Activated T-cell treated with anti-CD3 and anti-CD28 coated beads for 4 hours (primary cell): ENCODE data around the gene ZNF746.
"Not testable (repeated sequence)": the region's sequence is repeated elsewhere in the genome, so short reads cannot be mapped to it uniquely, and the experiment has no call there.

ENCODE experiments used
- DNase-seq: peaks from one replicate; pipeline ENCODE4 v3.0.0-alpha.2; 2020

ZNF746 gene

DNA sequence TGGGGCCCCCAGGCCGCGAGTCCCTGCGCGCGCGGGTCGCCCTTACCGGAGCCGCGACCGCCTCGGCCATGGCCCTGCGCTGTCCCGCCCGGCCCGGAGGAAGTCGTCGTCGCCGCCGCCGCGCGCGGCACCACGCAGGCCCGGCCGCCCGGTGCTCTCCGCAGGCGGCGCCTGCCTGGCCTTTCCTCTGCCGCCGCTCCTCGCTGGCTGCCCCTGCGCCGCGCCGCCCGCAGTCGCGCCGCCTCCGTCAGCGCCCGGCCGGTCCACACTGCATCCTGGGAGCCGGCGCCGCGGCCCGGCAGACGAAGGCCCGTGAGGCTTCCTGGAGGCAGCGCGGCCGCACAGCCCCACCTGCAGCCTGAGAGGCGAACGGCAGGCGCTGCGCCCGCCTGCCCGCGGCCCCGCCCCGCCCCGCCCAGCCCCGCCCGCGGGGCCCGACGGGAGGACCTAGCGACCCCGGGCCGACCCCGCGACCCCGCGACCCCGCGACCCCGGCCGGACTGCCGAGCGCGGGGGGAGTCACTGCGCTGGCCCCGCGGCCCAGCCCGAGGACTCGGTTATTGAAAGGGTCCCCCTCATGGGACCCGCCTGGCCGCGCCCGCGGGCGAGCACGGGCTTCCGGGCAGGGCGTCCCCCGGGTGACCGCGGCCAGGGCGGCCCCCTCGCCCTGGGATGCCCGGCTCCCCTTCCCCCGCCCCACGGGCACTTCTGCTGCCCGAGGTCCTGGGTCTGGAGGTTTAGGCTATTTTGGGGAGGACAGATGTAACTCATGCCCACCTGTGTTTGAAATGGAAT lies at the start of gene ZNF746:
ZNF746 (minus strand) TSS at position 343 of the 795 bp plus-strand sequence; CDS start at position 70, 273 bp downstream.
- peak; percentile 63 for DNase-seq

GRCh38 chr7:149547126-149547525 lies 49.5 kb upstream of the ZNF746 start:
- no peak for DNase-seq

DNA sequence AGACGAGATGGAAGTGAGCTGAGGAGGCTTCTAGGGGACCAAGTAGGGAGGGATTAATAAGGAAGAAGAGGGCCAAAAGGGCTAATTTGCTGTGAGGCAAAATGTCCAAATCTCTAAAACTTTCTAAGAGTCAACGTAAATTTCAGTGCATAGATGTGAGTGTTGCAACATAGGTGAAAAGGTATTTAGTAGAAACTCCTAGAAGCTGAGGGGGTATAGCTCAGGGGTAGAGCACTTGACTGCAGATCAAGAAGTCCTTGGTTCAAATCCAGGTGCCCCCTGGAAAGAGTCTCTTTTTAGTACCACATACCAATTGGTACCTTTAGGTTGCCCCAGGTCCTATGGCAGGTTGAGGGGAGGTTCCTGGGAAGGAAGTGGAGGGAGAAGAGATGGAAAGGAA lies 48.7 kb upstream of the ZNF746 start:
- no peak for DNase-seq

DNA sequence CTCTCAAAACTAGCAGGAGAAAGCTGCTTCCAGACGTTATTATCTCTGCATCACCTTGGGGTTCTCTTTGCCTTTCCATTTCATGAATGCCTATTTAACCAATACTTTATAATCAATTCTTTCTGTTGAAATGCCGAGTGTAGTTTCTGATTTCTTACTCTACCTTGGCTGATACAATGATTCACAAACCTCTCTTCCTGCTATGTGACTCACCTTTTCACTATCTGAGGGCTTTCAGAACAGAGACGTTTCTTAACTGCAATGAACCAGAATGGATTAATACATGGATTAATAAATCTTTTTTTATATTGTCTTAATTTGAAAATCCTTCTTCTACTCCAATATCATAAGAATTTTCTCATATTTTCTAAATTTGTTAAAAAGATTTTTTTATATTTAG lies 46.4 kb upstream of the ZNF746 start:
- DNase-seq = no peak

DNA sequence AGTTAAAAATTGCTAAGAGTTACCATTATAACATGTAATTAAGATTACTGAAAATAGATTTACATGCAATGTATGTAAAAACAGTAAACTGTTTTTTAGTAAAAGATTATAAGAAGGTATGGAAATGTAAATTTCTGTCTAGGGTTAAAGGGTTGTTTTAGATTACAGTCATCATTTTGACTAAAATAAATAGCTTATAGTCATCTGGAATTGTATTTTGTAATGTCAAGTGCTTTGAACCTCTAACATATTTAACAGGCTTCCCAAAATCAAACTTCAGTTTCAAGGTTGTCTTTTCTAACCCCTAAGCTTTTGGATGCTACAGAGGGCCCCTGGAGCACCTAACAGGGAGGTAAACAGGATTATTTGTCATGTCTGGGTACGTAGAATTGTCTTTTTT lies 35.0 kb upstream of the ZNF746 start:
- no peak for DNase-seq

- no peak for DNase-seq
Observed at GRCh38 chr7:149529136-149529718, 31.6 kb upstream of the ZNF746 start.

DNA sequence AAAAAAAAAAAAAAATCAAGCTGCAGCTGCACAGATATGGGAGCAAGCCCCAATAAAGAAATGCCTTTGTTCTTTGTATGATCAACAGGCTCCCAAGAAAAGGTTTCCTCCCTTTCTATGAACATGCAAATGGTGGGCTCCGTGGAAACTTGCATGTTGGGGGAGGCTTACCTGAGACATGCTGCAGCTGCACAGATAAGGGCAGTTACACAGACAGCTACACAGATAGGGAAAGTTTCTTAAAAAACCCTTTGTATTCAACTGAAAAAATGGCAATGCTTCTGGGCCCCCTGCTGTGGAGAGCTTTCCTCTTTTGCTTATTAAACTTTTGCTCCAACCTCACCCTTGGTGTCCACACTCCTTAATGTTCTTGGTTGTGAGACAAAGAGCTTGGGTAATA lies 29.8 kb upstream of the ZNF746 start:
- DNase-seq = no peak

DNA sequence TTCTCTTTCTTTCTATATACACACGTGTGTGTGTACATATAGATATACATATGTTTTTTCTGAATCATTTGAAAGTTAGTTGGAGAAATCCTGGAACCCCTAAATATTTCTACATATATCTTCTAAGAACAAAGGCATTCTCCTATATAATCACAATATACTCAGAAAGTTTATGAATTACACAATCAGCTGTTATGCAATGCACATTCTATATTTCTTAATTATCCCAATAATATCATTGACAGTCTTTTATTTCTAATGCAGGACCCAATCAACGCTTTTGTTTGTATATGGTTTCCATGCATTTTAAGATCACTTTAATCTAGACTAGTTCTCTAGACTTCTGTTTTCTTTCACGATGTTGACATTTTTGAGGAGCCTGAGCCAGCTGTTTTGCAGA lies 27.7 kb upstream of the ZNF746 start:
- no peak for DNase-seq

GRCh38 chr7:149524394-149524793 lies 26.8 kb upstream of the ZNF746 start:
- no peak for DNase-seq

GRCh38 chr7:149510248-149510647 lies 12.6 kb upstream of the ZNF746 start:
- no peak for DNase-seq

DNA sequence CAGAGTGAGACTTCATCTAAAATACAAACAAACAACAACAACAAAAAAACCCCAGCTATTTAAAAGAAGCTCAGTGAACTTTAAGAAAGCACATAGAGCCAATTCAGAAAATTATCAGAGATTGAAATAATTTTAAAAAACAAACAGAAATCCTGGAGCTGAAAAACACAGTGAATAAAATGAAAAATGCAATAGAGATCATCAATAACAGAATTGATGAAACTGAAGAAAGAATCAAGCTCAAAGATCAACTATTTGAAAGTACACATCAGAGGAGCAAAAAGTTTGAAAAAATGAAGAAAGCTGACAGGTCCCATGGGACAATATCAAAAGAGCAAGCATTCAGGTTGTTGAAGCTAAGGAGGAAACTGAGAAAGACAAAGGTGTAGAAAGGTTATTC lies 12.2 kb upstream of the ZNF746 start:
- DNase-seq = no peak

GRCh38 chr7:149505551-149505950 lies 7.9 kb upstream of the ZNF746 start:
- DNase-seq = no peak

- no peak for DNase-seq
Observed at GRCh38 chr7:149501651-149502050, 4.0 kb upstream of the ZNF746 start.

DNA sequence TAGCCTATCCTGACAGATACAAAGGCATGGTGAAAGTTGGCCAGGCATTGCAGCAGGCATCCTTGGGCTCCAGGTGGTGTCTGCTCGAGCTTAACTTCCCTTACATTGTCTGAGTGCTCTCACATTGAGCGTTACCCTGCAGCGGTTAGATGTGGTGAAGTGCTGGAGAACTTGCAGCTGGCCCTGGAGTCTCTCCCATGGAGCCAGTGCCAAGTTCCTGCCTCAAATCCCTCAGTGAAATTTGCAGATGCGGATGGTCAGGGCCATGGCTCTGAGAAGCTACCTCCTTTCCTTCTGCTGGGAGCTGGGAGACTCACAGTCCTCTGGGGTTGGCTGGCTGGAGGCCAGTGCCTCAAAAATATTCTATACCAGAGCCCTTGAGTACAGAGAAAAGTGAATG lies 3.3 kb upstream of the ZNF746 start:
- DNase-seq = no peak

DNA sequence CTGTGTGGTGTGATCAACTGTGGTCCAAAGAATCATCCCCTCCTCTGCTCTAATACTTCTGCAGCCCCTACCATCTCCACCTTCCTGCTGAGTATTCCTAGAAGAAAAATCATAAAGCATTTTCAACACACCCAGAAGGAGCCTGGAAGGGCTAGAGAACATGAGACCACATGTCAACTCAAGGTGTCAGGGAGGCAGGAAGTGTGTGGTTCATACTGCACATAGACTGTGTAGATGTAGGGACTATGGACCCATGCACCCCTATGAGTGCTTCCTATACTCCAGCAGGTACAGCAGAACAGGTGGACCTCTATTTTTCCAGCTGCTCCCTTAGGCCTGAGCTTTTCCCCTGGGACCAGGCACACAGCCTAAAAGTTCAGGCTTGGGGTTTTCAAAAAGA lies 2.6 kb upstream of the ZNF746 start:
- DNase-seq = no peak

- no peak for DNase-seq
Observed at GRCh38 chr7:149498811-149499210, 1.2 kb upstream of the ZNF746 start.

DNA sequence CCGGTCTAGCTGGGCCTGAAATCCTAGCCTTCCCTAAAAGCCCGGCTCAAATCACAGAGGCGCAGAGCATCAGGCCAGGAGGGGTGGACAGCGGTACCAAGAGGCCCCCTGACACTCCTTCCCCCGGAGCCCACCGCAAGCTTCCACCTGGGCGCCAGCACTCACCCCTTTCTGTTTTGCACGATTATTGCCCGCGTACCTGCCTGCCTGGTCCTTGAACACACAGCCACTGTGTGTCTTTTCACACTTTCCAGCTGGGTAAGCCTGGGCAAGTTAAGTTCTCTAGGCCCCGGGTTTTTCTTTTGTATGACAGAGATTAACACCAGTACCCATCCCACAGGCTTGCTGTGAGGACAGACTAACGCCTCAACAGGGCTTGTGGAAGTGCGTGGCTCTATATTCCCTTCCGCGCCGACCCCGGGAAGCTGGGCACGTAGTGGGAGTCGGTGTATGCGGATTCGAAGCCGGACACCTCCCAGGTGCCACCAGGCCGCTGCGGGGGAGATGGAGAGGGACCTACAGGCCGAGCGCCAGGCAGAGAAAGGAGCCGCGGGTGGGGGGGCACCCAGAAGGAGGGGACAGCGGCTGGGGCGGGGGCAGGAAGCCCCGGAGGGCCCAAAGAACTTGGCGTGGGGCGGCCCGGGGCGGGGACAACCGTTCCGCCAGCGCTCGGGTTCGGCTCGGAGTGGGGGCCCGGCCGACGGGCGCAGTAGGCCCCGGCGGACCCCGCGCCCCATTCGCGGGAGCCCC lies 792 bp downstream of the ZNF746 start:
- peak; percentile 43 for DNase-seq

DNA sequence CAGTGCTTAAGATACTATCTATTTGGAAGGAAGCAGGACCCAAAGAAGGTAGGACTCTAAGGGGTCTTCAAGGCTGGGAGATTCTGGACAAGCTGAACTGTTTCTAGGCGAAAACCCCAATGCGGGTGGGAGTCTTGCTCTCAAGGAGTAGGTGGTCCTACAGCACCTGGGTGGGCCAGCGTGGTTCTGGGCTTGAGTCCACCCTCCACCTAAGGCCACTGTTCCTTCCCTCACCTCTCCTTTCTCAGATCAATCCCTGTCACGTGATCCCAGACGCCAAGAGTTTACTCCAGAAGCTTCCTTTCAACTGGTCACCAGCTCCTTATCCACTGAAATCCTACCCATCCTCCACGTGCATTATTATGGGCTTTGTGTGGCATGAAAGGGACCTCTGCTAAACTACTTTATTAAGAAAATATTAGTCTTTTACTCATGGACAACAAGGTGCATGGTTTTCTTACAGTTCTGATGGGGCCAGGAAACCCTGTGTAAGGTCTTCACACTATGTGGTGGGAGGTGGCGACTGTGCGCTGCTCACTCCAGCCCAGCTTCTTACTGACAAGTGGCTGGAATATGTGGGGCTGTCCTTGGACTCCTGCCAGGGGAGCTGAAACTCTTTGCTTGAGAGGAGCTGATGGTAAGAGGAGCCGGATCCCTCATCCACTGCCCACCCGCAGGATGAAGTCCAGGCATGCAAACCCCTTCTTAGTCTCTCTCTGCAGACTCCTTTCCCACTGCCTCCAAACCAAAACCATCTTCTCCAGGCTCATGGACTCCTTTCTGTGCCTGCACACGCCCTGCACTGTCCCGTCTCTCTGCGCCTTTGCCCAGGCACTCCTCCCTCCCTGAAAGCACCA lies 1.6 kb downstream of the ZNF746 start:
- no peak for DNase-seq

GRCh38 chr7:149494738-149495368 lies 2.8 kb downstream of the ZNF746 start:
- DNase-seq = no peak

DNA sequence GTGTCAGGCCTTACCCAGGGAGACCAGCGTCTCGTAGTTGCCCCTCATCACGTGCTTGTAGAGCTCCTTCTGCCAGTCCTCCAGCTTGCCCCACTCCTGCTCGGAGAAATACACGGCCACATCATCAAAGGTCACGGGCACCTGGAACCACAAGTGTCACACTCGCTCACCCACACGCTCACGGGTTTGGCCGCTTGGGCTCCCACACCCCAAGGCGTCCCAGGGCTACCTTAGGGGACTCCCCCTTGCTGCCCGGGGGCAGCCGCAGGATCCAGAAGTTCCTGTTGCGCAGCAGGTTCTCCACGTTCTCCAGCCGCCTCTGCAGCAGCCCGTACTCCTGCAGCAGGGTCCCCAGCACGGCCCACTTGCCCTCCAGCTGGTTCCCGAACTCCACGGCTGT lies 3.6 kb downstream of the ZNF746 start:
- DNase-seq = not testable (repeated sequence)

- DNase-seq = no peak
Observed at GRCh38 chr7:149493366-149493765, 4.2 kb downstream of the ZNF746 start.

DNA sequence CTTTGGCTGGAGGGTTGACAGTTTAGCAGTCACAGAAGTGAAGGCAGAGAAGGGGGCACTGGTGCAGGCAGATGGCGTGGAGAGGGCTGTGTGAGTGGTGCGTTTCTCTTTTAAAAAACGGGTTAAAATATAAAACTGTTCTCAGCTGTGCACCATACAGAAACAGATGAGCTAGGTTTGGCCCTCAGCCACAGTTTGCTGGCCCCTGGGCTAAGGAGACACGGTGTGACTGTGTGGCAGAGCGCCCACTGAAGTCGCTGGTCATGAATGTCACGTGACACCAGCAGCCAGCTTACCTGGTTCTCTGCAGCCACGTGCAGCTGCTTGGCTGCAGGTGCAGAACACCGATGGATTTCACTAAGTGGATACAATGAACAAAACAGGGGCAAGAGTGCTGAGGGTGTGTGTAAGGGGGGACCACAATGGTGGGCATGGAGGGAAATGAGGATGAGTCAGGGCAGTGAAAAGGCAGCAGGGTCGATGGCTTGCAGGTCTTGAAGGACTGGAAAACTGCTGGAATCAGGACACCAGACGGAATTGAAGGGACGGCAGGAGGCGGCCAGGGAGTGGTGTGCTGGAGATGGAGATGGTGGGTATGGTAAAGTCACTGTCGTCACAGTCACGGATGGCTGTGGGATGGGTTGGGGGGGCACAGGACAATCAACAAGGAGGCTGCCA lies 7.4 kb downstream of the ZNF746 start:
- no peak for DNase-seq
